ENCODE data around the gene ESPN.
"Not testable (repeated sequence)": the region's sequence is repeated elsewhere in the genome, so short reads cannot be mapped to it uniquely, and the experiment has no call there.

ESPN gene

DNA sequence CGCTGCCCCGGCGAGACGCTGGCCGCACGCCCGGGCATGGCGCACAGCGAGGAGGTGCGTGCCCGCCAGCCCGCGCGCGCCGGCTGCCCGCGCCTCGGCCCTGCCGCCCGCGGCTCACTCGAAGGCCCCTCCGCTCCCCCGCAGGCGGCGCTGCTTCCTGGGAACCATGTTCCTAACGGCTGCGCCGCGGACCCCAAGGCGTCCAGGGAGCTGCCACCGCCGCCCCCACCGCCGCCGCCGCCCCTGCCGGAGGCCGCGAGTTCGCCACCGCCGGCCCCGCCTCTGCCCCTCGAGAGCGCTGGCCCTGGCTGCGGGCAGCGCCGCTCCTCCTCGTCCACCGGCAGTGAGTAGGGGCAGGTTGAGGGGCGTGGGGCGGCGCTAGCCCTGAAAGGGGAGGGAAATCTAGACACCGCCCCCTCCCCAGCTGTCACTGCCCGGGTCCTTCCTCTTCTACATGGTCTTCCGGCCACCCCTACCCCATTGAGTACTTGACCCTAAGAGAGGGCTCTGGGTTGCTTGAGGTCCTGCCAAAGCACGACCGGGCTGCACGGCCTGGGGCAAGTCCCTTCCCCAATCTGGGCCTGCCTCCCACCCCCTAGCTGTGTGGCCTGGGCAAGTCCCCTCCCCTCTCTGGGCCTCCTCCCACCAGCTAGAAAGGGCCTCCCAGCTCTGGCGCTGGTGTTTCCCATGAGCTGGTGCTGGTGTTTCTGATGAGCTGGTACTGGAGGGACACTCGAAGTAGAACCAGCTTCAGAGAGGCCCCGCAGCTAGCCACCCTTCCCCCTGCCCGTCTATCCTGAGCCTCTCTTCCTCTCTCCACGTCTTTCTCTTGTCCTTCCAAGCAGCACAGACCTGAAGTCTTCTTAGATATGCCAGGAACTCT, 24.4 kb downstream of the ESPN start:
- DNase-seq: no peak

DNA sequence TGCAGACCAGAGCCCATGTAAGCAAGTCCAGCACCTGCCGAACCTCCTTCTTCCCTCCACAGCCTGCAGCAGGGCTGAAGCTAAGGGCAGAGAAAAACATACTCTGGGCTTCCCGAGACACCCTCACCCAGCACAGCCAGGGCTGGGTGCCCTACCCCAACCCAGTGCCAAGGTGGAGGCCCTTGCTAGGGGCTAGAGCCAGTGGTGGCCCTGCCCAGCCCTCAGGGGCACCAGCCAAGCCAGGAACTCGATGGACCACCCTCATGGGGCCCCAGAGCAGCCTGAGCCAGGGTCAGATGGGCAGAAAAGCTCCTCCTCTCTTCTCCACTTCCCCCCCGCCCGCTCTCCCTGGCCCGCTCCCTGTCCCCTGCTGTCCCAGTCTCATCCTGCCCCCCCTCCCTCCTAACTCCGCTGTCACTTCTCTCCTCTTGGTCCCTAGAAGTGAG, 25.5 kb downstream of the ESPN start:
- no peak for DNase-seq

DNA sequence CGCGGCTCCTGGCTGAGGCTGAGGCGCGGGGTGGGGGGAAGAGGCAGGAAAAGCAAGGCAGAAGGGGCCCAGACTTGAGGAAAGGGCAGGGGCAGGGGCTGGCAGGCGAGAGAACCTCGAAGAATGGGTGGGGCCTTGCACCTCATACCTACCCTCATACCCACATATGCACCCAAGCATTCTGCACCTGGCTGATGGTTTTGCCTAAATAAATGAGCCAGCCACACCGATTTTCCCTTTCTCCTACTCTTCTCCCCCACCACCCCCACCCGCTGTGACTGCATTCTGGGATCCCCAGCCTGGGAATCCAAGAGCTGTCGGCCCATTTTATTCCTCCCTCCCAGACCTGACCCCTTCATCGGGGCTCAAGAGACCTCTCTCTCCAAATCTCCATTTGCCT, 25.9 kb downstream of the ESPN start:
- not testable (repeated sequence) for DNase-seq

DNA sequence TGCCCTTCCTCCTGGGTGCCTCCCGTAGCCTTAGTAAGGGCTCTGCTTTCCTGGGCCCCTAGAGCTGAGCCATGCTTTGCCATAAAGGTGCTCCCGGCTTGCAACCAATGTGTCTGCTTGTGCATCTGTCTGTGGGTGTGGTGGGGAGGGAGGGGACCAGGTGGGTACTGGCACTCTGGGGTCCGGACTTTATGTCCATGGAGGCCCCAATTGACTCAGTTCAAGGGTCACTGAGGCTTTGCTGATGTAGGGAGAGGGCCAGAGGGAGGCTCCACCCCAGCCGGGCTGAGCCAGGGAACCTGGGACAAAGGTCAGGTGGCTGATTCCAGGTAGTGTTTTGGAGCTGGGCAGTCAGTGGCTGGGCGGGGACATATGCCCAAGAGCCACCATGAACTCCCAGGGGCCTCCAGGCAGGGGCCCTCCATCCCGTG, 26.4 kb downstream of the ESPN start:
- DNase-seq: no peak

DNA sequence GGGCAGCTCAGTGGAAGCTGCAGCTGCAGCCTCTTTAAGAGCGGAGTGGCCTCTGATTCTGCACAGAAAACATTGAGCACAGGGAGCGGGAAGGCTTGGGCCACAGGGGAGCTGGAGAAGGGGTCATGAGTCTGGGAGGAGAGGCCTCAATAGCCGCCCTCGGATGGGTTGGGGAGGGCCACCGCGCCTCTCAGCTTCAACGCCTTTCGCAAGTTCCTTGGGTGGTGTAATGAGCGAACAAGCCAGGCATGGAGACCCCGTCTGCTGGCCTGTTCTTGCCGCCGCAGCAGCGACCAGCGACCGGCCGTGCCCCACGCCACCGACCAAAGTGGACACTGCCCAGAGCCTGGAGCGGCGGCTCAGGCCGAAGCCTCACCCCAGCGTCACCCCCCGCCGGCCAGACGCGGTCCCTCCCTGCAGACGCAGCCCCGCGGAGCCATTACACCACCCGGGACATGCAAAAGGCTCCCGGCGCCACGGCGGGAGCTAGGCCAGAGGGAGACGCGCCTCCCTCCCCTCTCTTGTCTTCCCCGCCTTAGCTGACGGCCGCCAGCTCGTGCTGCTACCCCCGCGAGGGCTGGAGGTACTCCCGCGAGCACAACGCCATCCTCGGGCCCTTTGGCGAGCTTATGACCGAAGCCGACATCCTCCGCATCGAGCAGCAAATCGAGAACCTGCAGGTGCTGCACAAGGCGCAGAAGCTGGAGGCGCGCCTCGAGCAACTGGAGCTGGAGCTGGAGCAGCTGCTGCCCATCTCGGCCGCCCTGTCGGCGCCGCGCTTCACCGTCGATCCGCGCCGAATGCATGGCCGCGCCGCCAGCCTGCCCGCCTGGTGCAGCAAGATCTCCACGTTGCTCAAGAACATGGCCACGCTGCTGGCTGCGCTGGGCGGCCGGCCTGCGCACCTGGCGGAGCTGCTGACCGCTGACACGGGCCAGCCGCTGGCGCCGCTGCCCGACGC, 29.6 kb downstream of the ESPN start:
- not testable (repeated sequence) for DNase-seq

DNA sequence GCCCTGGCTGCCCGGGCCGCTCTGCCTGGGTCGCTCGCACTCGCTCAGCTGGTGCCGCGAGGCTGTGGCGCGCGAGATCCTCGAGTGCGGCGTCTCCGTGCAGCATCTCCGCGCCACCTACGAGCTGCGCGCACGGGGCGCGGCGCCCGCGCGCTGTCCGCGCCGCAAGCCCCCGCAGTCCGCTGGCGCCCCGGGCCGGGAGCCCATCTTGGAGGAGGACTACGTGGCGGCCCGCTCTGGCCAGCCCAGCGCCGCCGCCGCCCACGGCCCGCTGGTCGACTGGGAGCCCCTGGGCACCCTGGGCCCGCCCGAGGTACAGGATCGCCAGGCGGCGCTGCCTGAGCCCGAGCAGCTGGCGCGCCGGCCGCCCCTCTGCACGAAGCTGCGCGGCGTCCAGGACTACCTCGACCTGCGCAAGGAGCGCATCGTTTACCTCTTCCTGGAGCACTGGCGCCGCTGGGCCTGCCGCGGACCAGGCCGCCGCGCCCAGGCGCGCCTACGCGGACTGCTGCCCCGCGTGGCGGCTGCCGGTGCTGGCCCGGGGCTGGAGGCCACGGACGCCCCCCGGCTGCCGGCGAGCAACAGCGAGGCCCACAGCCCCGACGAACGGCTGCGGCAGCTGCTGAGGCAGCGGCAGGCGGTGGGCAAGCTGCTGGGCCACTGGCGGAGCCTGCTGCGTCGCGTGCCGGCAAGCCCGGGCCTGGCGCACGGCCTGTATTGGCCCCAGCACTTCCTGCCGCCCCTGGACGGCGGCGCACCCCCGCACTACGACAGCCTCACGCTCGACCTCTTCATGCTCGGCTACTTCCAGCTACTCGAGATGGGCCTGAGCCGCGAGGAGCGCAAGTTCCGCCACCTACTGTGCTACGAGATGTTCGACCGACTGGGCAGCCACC, 30.5 kb downstream of the ESPN start:
- no peak for DNase-seq

DNA sequence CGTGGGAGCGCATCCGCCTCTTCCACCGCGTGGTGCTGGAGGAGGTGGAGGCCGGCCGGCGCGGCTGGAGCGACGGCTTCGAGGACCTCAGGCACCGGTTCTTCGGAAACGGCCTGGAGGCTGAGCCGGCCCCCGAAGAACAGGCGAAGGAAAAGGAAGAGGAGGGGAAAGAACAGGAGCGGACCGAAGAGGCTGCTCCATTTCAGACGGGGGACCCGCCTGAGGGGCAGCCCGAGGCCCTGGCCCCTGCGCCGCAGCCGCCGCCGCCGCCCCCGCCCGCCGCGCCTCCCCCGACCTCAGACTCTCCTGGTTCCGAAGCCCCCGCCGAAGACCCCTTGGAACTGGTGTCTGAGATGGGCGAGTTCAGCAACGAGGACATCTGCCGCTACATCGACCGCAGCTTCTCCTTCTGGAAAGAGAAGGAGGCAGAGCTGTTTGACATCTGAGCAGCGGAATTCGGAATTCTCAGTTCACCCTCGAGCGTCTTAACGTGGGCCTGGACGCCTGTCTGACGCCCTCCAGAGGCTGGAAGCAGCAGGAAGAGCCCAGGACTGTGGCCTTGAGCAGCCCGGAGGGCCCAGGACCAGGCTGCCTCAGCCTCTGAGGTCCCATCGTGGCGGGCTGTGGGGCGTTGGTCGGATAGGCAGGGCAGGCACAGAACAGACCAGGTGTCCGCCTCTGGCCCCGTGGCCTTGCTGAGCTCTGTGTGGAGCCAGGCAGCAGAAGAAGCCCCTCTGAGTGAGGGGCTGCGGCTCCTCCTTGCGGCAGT, 31.4 kb downstream of the ESPN start:
- not testable (repeated sequence) for DNase-seq

DNA sequence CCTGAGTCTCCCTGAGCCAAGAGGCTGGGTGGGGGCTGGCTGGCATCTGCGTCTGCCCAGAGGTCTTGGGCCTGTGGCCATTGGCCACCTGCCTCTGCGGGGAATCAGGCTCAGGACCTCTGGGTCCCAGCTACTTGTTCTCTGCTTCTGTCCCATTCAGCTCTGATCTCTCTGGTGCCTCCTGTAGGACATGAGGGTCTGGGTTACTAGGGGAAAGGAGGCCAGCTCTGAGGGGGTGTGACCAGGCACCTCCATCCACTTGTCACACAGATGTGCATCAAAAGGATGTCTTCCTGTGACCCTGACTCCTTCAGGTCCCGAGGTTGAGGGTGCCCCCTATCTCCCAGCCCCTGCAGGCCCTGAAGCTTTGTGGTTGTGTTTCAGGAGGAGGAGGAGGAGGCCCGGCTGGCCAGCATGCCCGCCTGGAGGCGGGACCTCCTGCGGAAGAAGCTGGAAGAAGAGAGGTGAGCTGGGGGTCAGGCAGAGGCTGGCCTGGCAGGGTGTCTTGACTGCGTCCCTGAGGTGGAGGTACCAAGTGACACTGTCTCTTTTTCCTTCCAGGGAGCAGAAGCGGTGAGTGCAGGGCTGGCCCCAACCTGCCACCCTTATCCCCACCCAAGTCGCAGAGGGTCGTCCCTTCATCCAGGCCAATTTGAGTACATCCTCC, 32.4 kb downstream of the ESPN start:
- no peak for DNase-seq

DNA sequence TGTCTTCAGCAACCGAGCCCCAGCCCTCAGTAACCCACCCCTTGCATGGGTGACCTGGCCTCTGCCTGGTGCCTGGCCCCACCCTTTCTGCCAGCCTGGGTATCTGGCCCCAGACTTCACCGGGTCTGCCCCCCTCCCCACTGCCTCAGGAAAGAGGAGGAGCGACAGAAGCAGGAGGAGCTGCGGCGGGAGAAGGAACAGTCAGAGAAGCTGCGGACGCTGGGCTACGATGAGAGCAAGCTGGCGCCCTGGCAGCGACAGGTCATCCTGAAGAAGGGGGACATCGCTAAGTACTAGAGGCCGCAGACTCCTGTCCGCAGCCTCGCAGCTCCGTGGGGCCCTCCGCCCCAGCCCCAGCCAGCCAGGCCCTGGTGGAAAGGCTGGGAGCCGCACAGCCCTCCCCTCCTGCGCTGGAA, 35.3 kb downstream of the ESPN start:
- DNase-seq: no peak

DNA sequence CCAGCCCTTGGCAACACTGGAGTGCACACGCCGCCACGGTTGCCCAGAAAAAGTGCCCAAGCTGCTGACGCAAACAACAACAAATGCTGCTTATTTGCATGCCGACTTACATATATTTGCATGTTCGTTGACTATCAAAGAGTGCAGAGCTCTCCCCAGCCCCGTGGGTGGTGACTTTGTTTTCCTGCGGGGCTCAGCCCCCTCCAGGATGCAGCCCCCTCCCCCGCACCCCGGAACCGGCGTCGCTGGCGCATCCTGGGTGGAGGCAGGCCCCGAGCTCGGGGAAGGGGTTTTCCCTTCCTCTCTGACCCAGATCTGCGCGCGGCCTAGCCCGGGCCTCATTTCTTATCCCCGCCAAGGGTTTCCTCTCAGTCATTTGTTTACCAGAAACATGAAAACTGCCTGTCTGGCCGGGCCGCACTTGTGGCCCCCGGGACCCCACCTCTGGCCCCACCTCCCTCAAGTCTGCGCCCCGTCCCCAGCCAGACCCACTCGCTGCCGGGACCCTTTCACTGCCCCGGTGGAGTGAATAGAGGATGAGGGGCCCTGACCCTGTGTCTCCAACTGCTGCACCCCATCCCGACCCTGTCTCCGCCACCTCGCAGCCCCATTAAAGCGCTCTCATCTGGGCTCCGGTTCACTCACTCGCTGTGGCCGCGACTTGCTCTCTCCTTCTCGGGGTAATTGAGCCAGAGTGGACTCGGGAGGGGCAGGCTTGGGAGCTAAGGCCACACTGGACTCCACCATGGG, 35.9 kb downstream of the ESPN start:
- DNase-seq: peak; percentile 85

DNA sequence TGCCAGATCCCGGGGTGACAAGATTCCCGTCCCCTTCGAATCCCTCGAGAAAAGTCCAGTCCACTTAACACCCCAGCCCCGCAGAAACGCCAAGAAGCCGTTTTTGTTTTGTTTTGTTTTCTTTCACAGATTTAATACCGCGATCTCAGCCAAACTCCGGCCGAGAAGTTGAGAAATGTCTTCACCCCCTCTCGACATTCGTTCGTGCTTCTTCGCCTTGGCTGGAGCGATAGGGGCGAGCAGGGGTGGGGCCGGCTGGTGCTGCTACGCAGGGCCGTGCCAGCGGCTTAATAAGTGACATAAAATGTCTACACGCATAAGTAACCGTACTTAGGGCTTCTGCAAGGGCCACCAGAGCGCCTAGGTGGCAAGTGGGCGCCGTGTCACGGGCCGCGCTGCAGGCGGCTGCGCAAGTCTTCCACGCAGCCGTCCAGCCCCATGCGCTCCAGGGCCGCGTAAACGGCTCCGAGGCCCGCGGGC, 36.5 kb downstream of the ESPN start:
- DNase-seq: no peak

DNA sequence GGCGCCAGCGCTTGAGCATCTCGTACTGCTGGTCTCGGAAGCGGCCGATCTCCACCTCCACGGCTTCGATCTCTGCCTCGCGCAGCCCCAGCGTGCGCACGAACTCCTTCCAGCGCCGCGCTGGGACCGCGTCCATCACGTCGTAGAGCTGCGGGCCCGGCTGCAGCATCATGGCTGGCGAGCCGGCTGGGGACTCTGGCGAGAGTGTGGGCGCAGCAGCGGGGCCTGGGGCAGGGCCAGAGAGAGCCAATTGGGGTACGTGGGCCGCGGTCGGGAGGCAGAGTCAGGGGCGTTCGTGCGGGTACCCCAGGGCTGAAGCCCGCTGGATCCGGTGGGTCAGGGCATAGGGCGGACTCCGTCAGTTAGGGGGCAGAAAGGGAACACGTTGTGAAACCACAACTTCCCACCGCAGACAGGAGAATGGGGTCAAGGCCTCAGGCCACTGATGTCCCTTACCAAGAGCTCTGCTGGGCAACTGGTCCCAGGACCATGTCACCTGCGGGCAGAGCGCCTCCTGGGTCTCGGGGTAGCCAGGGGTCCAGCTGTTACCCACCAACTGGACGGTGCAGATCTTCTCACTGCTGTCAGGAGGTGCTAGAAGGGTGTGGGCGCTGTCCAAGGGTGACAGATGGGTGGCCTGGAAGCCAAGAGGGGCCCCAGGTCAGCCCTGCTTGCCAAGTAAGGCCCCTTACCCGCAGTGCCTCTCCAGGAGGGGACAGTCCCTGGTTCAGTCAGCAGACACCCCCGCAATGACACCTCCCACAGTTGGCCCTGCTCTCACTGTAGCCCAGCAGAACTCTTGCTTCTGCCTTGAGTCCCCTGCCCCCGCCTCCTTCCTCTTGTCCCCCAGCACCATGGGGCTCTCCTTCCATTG, 37.2 kb downstream of the ESPN start:
- no peak for DNase-seq

DNA sequence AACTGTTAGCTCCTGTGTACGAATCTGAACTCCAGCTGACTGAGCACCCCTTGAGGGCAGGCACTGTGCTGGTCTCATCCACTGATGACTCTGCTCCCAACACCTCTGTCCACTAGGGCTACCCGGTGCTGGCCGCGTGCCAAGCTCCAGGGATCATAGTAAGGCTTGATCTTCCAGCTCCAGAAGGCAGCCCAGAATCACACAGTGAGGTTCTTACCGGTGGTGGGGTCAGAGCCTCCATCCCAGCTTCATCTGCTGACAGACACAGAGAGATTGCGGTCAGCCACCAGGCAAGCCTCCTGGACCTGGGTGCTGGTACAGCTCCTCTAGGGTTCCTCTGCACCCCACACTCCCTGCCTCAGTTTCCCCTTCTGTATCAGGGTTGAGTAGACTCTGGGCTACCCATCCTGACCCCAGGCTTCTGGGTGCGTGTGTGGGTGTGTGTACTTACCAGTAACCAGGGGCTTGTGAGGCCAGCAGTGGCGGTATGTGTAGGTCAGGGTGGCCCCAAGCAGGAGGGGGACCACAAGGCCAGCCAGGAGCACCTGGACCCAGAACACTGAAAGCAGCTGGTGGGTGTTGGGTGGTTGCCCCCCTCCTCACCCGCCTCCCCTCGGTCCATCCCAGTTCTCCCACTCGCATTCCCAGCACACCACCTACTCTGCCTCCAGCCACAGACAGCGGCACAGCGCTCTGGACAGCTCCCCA, 38.0 kb downstream of the ESPN start:
- no peak for DNase-seq

DNA sequence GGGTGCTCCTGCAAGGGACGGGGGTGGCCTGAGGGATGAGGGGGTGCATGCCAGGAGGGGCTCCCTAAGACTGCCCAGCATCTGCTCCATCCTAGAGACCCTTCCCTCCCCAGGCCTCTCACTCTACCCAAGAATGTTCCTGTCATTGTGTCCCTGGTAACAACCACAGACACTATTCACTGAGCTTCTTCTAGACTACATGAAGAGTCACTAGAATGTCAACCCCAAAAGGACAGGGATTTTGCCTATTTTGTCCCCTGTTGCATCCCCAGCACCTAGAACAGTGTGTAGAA, 38.5 kb downstream of the ESPN start:
- no peak for DNase-seq

DNA sequence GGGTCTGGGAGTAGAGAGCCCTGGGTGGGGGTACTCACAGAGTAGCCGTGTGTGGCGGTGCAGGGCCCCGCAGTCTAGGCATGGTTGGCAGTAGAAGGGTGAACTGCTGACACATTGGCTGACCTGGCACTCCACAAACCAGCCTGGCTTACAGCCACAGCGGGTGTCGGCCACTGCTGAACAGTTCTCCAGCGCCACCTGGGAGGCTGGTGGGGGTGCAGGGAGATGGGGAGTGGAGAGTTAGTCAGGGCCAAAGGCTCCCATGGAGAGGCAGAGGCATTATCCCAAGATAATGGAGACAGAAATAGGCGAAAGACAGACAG, 39.9 kb downstream of the ESPN start:
- no peak for DNase-seq

DNA sequence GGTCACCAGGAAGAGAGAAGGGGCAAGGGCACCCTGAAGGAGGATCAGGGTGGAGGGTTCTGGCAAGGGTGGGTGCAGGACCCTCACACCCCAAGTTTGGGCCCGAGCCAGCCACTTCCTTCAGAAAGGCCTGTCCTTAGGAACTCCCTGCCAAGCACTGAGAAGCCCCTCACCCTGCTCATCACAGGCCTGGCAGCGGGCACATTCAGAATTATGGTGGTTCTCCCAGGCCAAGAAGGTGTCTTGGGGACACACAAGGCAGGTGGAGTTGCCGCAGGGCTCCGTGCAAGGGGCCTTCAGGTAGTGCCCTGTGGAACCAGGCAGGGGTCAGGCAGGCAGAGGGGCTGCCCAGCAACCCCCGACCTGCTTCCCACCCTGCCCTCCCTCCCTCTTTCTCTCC, 40.3 kb downstream of the ESPN start:
- DNase-seq: no peak

DNA sequence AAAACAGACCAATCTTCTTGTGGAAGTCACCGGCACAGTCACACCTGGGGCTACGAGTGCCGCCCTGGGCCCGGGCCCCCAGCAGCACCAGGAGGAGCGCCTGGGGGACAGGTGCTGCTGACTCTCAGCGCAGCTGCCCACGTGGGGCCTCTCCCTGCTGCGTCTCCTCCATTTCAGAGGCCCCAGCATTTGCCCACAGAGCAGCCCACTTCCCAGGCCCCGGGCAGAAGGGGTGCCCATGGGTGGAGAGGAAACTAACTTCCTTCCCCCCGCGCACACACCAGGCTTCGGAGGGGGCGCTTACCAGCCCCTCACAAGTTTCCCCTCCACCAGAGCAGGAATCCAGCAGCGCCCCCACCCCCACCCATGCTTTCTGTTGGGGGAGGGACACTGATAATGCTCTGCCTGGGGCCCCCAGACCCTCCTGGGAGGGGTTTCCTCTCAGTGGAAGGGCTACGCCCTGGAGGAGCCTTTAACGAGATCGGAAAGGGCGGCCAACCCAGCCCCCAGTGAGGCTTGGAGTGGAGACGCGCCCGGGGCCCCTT, 41.0 kb downstream of the ESPN start:
- no peak for DNase-seq

DNA sequence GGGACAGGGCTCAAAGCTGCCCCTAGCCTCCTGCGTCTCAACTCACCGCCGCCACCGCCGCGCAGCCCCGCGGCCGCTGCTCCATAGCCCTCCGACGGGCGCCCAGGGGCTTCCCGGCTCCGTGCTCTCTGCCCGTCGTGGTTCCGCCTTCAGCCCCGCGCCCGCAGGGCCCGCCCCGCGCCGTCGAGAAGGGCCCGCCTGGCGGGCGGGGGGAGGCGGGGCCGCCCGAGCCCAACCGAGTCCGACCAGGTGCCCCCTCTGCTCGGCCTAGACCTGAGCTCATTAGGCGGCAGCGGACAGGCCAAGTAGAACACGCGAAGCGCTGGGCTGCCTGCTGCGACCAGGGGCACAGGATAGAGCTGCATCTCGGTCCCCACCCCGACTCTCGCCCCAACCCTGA, 41.4 kb downstream of the ESPN start, which contains the start of gene TNFRSF25:
Gene TNFRSF25, minus strand, starts transcription at position 151 of the 400 bp plus-strand sequence. Its CDS starts 66 bp downstream, at position 85.
- peak; percentile 73 for DNase-seq

DNA sequence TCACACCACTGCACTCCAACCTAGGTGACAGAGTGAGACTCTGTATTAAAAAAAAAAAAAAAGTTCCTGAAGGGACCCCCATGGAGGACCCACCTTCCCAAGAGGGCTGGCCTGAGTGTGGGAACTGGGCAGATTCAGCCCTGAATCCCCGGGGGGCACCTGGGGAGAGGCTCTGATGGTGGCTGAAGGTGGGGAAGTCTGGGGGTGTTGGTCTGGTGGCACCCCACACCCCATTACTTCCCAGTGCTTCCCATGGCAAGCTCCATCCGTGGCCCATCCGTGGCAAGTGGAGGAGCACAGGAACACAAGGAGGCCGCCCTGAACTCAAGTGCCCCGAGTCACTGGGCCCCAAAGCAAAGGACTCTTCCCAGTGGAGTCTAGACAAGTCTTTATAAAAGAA, 42.2 kb downstream of the ESPN start:
- DNase-seq: no peak
